GM12878 (cell line): ENCODE results near the gene SSNA1.

Experiments used
- ATF2 ChIP-seq: IDR thresholded peaks from 2 replicates; pipeline ENCODE4 v1.6.1; 2012; ENCODE audit warnings: low read length, inconsistent platforms
- CREB1 ChIP-seq: IDR thresholded peaks from 2 replicates; pipeline ENCODE4 v1.6.1; 2012; ENCODE audit warnings: low read depth, mild to moderate bottlenecking, inconsistent platforms
- CTCF ChIP-seq, 3 experiments: IDR thresholded peaks in 2 of 3; conservative IDR thresholded peaks in 1 of 3; 2 replicates each; pipeline ENCODE4 v1.5.1; 2011; ENCODE audit warnings: low read depth in 3 of 3, low read length in 3 of 3, mild to moderate bottlenecking in 3 of 3, control low read depth in 2 of 3, moderate library complexity in 2 of 3, inconsistent platforms in 1 of 3, mixed read lengths in 1 of 3; ENCODE audit not compliant: control insufficient read depth in 2 of 3, insufficient read depth in 1 of 3; ENCODE audit errors: extremely low read depth in 1 of 3
- GATAD2B ChIP-seq: fragments of 450-650 bp; conservative IDR thresholded peaks from 2 replicates; pipeline ENCODE4 v1.6.1; 2017; ENCODE audit warnings: low read depth, mild to moderate bottlenecking, moderate library complexity
- TCF7 ChIP-seq: IDR thresholded peaks from 2 replicates; pipeline ENCODE4 v1.6.1; 2014; ENCODE audit warnings: antibody characterized with exemption, borderline replicate concordance
- ZNF274 ChIP-seq: IDR thresholded peaks from one replicate; pipeline ENCODE4 v1.8.0; 2011; ENCODE audit not compliant: insufficient read length, insufficient read depth

- TF ChIP-seq ATF2 (no peak), CTCF (IDR thresholded peaks at IDR 0.05 in 2 of 3, conservative IDR thresholded peaks at IDR 0.05 in 1 of 3; ENCODE audit: control insufficient read depth in 2 of 3, extremely low read depth in 1 of 3, insufficient read depth in 1 of 3, low read depth in 3 of 3, low read length in 3 of 3) (no peak), ZNF274 (no peak), GATAD2B (no peak), TCF7 (no peak), CREB1 (no peak)
Measured at GRCh38 chr9:137222190-137223077, 34.0 kb downstream of the SSNA1 start, which contains the start of gene RNF208.
